IPS-11a (cell line): ENCODE data around the gene OSBPL6.
"Not testable (repeated sequence)": the region's sequence is repeated elsewhere in the genome, so short reads cannot be mapped to it uniquely, and the experiment has no call there.

Source experiments
- H3K4me3 ChIP-seq: one replicate; pipeline ENCODE4 v1.5.1; 2013; ENCODE audit warnings: low read depth, low read length, control low read depth

The OSBPL6 gene

GRCh38 chr2:178295906-178296305 is 101.6 kb downstream of the OSBPL6 start:
- H3K4me3 ChIP-seq, result no peak overlapping the region

DNA sequence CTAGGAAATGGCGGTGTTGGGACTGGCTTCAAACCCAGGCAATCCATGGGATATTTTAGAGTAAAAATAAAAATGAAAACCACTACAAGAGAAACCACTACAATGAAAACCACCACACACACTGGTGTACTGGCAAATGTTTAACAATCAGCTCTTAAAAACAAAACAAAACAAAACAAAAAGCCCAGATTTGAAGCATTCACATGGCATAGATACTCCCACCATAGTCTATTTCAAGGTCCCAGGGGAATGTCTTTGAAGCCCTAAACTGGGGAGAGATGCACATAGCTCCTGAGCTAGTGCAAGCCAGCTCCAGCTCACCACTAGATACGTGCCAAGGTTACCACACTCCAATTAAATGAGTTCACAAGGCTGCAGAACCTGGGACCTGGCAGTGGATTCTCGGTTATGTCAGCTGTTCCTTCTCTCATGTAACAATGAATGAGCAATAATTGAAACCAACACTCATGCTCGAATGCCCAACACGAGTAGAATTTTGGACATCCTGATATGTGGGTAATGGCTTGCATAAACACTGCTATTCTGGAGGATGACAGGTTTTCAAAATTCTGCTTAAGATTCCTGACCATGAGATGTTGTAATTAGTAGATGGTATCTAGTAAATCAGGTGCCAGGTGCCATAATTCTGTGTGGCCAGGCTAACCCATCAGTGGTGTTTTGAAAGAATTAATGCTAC is 102.2 kb downstream of the OSBPL6 start:
- no peak overlapping the region for H3K4me3 ChIP-seq

- no peak overlapping the region for H3K4me3 ChIP-seq
These were observed 102.7 kb downstream of the OSBPL6 start for GRCh38 chr2:178297091-178297411.

- H3K4me3 ChIP-seq, result no peak overlapping the region
These were observed 104.5 kb downstream of the OSBPL6 start for GRCh38 chr2:178298785-178299212.

DNA sequence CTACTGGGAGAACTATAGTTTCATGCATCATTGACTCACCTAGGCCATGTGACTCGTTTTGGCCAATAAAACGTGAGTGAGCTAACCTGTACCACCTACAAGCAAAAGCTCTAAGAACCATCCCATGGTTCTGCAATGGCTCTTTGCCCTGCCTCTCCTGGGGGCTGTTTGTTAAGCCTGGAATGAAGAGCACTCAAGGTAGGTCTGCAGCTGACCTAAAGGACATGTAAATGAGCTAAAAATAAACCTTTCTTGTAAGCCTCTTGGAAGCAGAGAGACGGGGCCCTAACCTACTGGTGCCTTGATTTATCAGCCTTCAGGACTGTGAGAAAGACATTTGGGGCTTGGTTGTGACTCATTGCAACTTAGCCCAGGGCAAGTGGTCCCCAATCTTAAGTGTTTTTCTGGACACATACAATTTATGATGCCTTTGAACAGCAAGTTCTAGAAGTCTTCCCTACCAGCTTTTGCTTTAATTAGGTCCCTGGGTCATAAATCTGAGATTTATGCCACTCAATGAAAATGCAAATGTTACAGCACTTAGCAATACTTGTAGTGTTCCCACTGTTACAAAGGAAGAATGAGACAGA is 107.4 kb downstream of the OSBPL6 start:
- H3K4me3 ChIP-seq, result no peak overlapping the region

DNA sequence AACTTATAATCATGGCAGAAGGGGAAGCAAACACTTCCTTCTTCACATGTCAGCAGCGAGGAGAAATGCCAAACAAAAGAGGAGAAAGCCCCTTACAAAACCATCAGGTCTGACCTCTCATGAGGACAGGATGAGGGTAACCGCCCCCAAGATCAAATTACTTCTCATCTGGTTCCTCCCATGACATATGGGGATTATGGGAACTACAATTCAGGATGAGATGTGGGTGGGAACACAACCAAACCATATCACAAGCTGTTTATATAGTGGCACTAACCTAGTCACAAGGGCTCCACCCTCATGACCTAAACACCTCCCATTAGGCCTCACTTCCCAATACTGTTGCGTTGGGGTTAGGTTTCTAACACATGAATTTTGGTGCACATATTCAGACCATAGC is 110.0 kb downstream of the OSBPL6 start:
- no peak overlapping the region for H3K4me3 ChIP-seq

- no peak overlapping the region for H3K4me3 ChIP-seq
These were observed 112.2 kb downstream of the OSBPL6 start for GRCh38 chr2:178306352-178307073.

- no peak overlapping the region for H3K4me3 ChIP-seq
These were observed 113.3 kb downstream of the OSBPL6 start for GRCh38 chr2:178307650-178308049.

DNA sequence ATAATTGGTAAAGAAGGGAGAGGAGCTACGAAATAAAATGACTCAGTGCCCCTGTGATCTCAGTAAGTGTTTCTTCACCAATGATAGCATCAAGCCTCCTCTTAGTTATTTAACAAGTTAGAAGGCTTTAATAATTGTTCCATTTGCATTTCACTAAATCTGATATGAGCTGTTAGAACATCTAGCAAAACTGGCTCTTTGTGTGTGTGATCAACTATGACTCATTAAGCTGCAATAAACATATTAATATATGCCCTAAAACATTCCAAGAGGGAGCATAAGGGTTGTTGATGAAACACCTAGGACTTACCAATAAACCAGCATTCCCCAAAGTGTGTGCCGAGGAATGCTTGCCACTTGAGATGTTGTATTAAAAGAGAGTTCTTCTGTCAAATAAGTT is 115.2 kb downstream of the OSBPL6 start:
- H3K4me3 ChIP-seq, result no peak overlapping the region

DNA sequence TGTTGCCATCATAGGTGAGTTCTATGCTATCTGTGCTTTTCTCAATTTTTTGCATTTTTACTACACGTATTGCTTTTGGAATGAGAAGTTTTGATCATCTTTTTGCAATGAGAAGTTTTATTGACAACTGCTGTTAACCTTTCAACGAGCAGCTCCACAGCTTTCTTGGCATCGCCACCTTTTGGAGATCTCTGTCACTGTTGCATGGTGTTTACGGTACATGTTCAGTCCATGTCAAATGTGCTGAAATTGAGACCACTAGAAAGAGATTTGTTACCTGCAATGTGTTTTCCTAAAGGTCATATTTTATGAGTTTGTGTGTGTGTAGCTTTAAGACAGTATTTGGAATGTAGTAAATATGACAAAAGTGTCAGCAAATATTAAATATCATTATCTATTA is 120.8 kb downstream of the OSBPL6 start:
- H3K4me3 ChIP-seq, result no peak overlapping the region

DNA sequence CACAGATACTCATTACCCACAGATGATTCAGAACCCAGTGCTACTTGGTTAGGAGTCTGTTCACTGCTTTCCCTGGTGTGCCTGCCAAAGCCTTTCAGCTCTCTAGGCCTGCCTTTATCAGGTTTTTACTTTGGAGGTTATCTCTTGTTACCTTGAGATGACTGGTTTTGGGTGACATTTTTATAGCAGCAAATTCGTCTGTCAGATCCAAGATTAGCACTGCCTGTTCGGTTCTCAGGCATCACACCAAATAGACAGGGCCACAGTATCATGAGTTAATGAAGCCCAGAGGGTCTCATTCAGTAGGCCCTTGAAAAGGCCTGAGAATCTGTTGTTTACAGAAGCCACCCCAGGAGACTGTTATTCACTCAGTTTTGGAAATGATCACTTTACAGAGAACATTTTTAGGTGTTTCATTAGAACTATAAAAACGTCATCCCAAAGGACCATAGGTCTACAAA is 121.2 kb downstream of the OSBPL6 start:
- no peak overlapping the region for H3K4me3 ChIP-seq

DNA sequence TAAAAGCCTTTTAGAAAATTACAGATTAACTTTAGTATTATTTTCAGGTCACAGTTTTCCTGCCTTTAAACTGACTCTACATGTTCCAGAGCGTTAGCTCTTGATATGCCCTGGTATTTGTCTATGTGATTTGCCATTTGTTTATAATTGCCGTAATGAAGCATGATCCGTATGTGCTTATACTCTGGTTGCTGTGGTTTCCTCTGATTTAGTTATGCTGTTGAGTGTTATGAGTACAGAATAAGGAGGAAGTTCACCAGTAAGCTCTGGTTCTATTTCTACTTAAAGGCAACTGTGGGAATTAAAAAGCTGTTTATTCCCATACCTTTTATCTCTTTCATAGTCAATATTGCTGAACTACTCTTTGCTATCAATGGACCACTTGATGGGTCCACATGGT is 123.5 kb downstream of the OSBPL6 start:
- H3K4me3 ChIP-seq, result no peak overlapping the region

- no peak overlapping the region for H3K4me3 ChIP-seq
These were observed 125.8 kb downstream of the OSBPL6 start for GRCh38 chr2:178320011-178320585.

DNA sequence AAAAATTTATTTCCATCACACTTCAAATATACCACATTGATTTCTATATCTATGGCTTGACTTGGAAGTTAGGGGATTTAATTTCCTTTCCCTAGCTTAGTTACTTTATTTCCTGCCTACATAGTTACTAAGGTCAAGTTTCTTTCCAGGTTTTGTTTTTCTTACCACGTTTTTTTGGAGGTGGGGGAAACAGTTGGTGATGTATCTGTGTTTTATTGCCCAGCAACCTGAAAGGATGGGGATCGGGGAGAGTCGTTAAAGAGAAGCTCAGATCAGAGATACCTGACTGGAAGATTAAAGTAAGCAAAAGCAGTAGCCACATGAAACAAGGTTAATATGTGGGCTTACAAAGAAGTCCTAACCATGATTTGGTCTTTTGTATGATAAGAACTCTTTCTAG is 127.8 kb downstream of the OSBPL6 start:
- H3K4me3 ChIP-seq, result no peak overlapping the region

- not testable (repeated sequence) for H3K4me3 ChIP-seq
These were observed 129.0 kb downstream of the OSBPL6 start for GRCh38 chr2:178323331-178323730.

GRCh38 chr2:178324077-178324476 is 129.8 kb downstream of the OSBPL6 start:
- no peak overlapping the region for H3K4me3 ChIP-seq

- H3K4me3 ChIP-seq, result no peak overlapping the region
These were observed 131.0 kb downstream of the OSBPL6 start for GRCh38 chr2:178325268-178325667.

- no peak overlapping the region for H3K4me3 ChIP-seq
These were observed 133.2 kb downstream of the OSBPL6 start for GRCh38 chr2:178327516-178327915.

DNA sequence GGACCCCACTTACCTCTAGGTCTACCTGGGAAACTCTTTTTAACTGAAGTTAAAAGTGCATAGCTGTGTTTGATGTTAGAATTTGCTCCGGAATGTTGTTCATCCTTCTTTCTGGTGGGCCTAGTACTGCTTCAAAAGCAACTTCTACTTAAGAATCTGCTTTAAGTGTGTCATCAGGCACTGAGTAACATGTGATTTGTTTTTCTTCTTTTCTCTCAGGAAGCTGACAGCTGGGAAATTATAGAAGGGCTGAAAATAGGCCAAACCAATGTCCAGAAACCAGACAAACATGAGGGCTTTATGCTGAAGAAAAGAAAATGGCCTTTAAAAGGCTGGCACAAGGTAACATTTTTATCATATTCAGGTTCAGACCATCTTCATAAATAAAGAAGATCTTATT is 133.7 kb downstream of the OSBPL6 start:
- H3K4me3 ChIP-seq, result no peak overlapping the region

- no peak overlapping the region for H3K4me3 ChIP-seq
These were observed 136.1 kb downstream of the OSBPL6 start for GRCh38 chr2:178330175-178331017.
